B cell (primary cell): ENCODE results near the gene AZI2.

ENCODE experiments used
- EZH2 ChIP-seq: IDR thresholded peaks from 2 replicates; pipeline ENCODE4 v1.6.1; 2012; ENCODE audit warnings: borderline replicate concordance, low read depth, mild to moderate bottlenecking, moderate library complexity, low read length; ENCODE audit not compliant: insufficient read depth, poor library complexity, severe bottlenecking
- TF ChIP-seq, protein P1 (sequence below): fragments of 200-600 bp; IDR thresholded peaks from one replicate; pipeline ENCODE4 v1.8.0; 2022; ENCODE audit warnings: antibody characterized with exemption, mild to moderate bottlenecking

DNA sequence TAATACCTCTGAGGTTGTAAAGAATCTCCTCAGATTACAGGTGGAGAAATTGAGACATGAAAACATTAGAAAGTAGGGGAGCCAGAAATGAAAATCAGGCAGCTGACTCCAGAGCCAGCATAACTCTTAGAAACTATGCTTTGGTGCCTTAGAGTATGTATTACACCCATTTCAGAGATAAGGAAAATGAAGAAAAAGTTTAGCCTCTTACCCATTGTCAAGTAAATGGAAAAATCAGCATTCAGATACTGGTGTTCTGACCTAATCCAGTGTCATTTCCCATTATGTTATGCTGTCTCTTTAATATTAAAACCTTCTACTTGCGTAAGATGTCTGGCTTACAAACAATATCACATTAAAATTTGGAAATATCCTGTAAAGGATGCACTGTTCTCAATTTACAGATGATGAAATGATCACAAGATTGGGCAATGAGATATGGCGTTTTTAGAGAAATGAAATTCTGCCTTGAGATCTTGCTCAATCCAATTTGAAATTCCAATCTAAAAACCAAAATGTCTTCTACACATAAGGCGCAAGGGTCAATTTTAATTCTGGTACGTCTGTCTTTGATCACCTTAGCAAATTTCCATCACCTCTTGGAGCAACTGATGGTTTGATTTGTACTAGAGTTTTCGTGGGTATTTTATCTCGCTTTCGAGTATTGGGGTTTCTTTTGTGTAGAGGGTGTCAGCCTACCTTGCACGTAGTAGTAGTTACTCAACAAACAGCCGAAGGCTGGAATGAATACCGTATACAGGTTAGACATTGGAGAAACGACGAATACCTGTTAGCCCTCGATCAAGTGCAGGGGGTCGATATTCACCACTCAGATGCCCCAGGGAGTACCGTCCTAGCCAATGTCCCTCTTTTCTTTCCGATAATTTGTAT is 1.0 kb downstream of the AZI2 start:
- TF ChIP-seq, protein P1, sequence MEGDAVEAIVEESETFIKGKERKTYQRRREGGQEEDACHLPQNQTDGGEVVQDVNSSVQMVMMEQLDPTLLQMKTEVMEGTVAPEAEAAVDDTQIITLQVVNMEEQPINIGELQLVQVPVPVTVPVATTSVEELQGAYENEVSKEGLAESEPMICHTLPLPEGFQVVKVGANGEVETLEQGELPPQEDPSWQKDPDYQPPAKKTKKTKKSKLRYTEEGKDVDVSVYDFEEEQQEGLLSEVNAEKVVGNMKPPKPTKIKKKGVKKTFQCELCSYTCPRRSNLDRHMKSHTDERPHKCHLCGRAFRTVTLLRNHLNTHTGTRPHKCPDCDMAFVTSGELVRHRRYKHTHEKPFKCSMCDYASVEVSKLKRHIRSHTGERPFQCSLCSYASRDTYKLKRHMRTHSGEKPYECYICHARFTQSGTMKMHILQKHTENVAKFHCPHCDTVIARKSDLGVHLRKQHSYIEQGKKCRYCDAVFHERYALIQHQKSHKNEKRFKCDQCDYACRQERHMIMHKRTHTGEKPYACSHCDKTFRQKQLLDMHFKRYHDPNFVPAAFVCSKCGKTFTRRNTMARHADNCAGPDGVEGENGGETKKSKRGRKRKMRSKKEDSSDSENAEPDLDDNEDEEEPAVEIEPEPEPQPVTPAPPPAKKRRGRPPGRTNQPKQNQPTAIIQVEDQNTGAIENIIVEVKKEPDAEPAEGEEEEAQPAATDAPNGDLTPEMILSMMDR: no peak
- TF ChIP-seq EZH2: no peak
